Panc1 (cell line): ENCODE measurements around the gene TLE3. TPM values are rescaled to one million over a fixed set of nuclear protein-coding genes. Genes with fewer than 3 reads are reported as not detected.

Source experiments
- ATAC-seq: fragments of 200-7000 bp; cut with Tn5 transposase; 2 replicates; pipeline ENCODE4 v1.9.1; 2020; ENCODE audit warnings: mild to moderate bottlenecking, moderate library complexity
- BruUV-seq: library from RNA; stranded (reverse); fragments of 400-500 nt; replicated peaks from 2 replicates; lab custom pipeline; 2021; lab: Mats Ljungman, UMichigan
- CTCF ChIA-PET: fragments of 300-600 bp; sonication (Branson Sonifier 250); formaldehyde crosslinking; loops from one replicate; lab custom pipeline; 2022; ENCODE audit warnings: antibody characterized with exemption; lab: Charles Lee
- POLR2A ChIA-PET: fragments of 300-600 bp; sonication (Branson Sonifier 250); formaldehyde crosslinking; loops from one replicate; lab custom pipeline; 2022; ENCODE audit warnings: antibody characterized with exemption; lab: Charles Lee
- DNase-seq: peaks from one replicate; pipeline ENCODE4 v3.0.0-alpha.2; 2010; ENCODE audit warnings: low read depth, low spot score
- H3K27ac ChIP-seq: 2 replicates; pipeline ENCODE4 v1.5.1; 2011; ENCODE audit warnings: mild to moderate bottlenecking, low read length, inconsistent platforms
- H3K27me3 ChIP-seq: fragments of 200-500 bp; sonication (Bioruptor generic); 2 replicates; pipeline ENCODE4 v1.6.0; 2014; ENCODE audit warnings: low read length, inconsistent platforms; ENCODE audit not compliant: control insufficient read depth, insufficient read depth
- H3K36me3 ChIP-seq: fragments of 200-500 bp; sonication (Bioruptor generic); 2 replicates; pipeline ENCODE4 v1.5.1; 2014; ENCODE audit warnings: inconsistent platforms, mild to moderate bottlenecking, low read length, moderate library complexity; ENCODE audit not compliant: control insufficient read depth, insufficient read depth
- H3K4me1 ChIP-seq: 2 replicates; pipeline ENCODE4 v1.5.1; 2011; ENCODE audit warnings: inconsistent platforms, mild to moderate bottlenecking, low read length, moderate library complexity; ENCODE audit not compliant: control insufficient read depth, insufficient read depth
- H3K4me3 ChIP-seq, 2 experiments: 2 replicates each; pipeline ENCODE4 v1.5.1; 2011 to 2012; ENCODE audit warnings: low read depth in 2 of 2, low read length in 2 of 2, mild to moderate bottlenecking in 2 of 2, inconsistent platforms in 1 of 2, moderate library complexity in 1 of 2
- H3K9me3 ChIP-seq: fragments of 200-500 bp; sonication (Bioruptor generic); 2 replicates; pipeline ENCODE4 v1.5.1; 2014; ENCODE audit warnings: low read depth, mild to moderate bottlenecking, inconsistent platforms, low read length, moderate library complexity; ENCODE audit not compliant: control insufficient read depth, insufficient read depth
- SIN3A ChIP-seq: IDR thresholded peaks from 2 replicates; pipeline ENCODE4 v1.6.1; 2012; ENCODE audit warnings: low read depth, mild to moderate bottlenecking, low read length, moderate library complexity, borderline replicate concordance; ENCODE audit not compliant: insufficient read depth
- TCF7L2 ChIP-seq: IDR thresholded peaks from 2 replicates; pipeline ENCODE4 v1.6.1; 2011; ENCODE audit warnings: mild to moderate bottlenecking, low read depth, low read length, inconsistent platforms
- in situ Hi-C: cut with HindIII; loops from 2 replicates; pipeline ENCODE4 v1.10.0; 2016; ENCODE audit warnings: low sequenced_read_pairs, low pct_unique_long_range_greater_than_20kb
- intact Hi-C: fragments of 100-400 bp; cut with micrococcal nuclease; formaldehyde crosslinking; loops from one replicate; pipeline ENCODE4 v1.10.0; 2022; ENCODE audit not compliant: unreplicated experiment
- total RNA-seq: library from RNA; stranded (reverse); gene quantifications from one replicate; pipeline ENCODE4 v1.2.1, GENCODE V29; 2021; ENCODE audit not compliant: unreplicated experiment
- TF ChIP-seq, protein P1 (sequence below), 2 experiments: IDR thresholded peaks; 2 replicates each; pipeline ENCODE4 v1.6.1; 2011 to 2012; ENCODE audit warnings: low read depth in 2 of 2, control low read depth in 1 of 2, low read length in 1 of 2, mild to moderate bottlenecking in 1 of 2, moderate library complexity in 1 of 2; ENCODE audit not compliant: insufficient read depth in 1 of 2
- TF ChIP-seq, protein P2 (sequence below): fragments of 450-650 bp; IDR thresholded peaks from 2 replicates; pipeline ENCODE4 v1.5.1; 2017; ENCODE audit warnings: mild to moderate bottlenecking

TLE3 gene
- total RNA-seq, 1 experiment from 2014 or later = 132 TPM

DNA sequence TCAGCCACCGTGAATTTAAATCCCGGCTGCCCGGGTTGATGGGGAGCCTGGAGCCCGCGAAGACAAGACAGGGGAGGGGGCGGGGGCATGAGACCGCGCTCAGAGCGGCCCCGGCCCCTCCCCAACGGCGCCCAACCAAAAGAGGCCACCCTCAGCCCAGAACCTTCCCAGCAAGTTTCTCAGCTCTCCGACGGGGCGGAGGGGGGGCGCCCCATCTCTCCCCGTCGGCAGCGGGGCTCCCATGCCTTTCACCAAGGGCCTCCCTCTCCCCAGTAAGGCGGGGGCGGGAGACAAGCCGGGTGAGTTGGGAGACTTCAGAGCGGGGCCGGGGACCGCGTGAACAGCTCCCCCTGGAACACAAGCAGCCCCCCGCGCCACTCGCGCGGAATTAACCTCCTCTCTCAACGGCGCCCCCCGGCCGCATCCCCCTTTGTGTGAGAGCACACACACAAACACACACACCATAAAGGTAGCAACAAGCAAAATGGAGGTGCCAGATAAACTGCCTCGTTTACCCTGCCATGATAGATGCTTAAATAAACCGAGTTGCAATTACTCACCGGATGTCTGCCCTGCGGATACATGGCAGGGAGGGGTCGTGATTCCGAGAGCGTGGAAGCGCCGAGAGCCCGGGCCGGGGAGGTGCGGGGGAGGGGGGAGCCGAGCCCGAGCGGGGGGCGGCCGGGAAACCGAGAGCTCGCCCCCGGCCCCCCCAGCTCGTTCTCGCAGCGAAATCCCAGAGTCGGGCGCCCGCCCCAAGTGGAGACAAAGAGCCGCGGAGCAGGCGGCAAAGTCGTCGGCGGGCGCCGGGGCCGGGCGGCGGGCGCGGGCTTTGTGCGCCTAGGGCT lies 1.3 kb downstream of the TLE3 start:
- no peak for ATAC-seq
- H3K4me3 ChIP-seq = peak overlapping the region; percentile 84 to 92
- in situ Hi-C loops (no loop called here), intact Hi-C loops (loop anchor here (10.0 kb wide), 2 partner anchors 368 to 522 kb away; no protein-coding TSS in a partner anchor)
- H3K36me3 ChIP-seq = peaks cover 9% of the 10 kb centered on the region
- TF ChIP-seq, protein P1, sequence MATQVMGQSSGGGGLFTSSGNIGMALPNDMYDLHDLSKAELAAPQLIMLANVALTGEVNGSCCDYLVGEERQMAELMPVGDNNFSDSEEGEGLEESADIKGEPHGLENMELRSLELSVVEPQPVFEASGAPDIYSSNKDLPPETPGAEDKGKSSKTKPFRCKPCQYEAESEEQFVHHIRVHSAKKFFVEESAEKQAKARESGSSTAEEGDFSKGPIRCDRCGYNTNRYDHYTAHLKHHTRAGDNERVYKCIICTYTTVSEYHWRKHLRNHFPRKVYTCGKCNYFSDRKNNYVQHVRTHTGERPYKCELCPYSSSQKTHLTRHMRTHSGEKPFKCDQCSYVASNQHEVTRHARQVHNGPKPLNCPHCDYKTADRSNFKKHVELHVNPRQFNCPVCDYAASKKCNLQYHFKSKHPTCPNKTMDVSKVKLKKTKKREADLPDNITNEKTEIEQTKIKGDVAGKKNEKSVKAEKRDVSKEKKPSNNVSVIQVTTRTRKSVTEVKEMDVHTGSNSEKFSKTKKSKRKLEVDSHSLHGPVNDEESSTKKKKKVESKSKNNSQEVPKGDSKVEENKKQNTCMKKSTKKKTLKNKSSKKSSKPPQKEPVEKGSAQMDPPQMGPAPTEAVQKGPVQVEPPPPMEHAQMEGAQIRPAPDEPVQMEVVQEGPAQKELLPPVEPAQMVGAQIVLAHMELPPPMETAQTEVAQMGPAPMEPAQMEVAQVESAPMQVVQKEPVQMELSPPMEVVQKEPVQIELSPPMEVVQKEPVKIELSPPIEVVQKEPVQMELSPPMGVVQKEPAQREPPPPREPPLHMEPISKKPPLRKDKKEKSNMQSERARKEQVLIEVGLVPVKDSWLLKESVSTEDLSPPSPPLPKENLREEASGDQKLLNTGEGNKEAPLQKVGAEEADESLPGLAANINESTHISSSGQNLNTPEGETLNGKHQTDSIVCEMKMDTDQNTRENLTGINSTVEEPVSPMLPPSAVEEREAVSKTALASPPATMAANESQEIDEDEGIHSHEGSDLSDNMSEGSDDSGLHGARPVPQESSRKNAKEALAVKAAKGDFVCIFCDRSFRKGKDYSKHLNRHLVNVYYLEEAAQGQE (IDR thresholded peaks at IDR 0.05; ENCODE audit: insufficient read depth in 1 of 2, low read depth in 2 of 2, low read length in 1 of 2) = no peak
- 0 out of 2 replicates have a peak, but pooled peaks have one; percentile 38 for TF ChIP-seq SIN3A
- H3K27me3 ChIP-seq = no peaks in the 10 kb centered on the region
- no TSS peak for BruUV-seq
- no peaks in the 10 kb centered on the region for H3K9me3 ChIP-seq
- ChIA-PET POLR2A (interaction anchor here (0.6 kb wide), 3 partner anchors 16 to 641 kb away, joined by 3 to 4 read pairs (median 3); no protein-coding TSS in a partner anchor), CTCF (interaction anchor here (0.6 kb wide), 1 partner anchor 259 kb away, joined by 3 read pairs; no protein-coding TSS in a partner anchor)
- no peak for DNase-seq
- peak overlapping the region; percentile 89 for H3K27ac ChIP-seq
- H3K4me1 ChIP-seq = peaks cover 45% of the 10 kb centered on the region

DNA sequence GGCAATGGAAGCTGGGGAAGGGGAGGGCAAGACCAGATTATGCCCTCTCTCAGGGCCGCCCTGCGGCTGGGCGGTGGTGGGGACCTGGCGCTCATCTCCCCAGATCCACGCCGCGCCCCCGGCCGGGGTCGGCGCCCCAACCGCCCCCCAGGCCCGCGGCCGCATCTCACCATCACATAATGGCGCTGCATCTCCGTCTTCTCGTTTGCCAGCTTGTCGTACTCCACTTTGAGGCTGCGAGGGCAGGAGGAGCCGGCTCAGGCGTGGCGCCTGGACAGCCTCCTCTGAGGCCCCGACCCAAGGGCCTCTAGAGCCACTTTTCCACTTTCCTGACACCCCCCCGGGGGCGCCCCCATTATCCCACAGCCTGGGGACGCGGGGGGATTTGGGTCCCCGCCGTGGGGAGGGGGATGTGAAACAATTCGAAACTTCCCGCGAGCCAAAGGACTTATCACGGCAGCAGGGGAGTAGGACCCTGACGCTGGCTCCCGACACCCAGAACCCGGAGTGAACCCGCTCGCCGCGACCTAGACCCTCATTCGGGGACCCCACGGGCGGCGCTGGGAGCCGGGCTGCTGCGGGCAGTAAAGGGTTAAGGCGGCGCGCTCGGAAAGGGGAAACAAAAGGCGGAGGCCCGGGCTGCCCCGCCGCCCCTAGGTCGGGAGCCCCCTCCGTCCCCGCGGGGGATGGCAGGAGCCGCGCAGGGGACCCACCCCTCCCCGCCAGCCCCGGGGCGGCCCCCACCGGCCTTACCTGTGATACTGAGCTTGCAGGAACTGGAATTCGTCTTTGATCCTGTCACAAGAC lies 2.1 kb downstream of the TLE3 start:
- no peak for DNase-seq
- no peaks in the 10 kb centered on the region for H3K27me3 ChIP-seq
- ATAC-seq = no peak
- ChIA-PET CTCF (interaction anchor here (0.6 kb wide), 1 partner anchor 259 kb away, joined by 3 read pairs; no protein-coding TSS in a partner anchor), POLR2A (interaction anchor here (0.6 kb wide), 3 partner anchors 15 to 640 kb away, joined by 3 to 4 read pairs (median 3); no protein-coding TSS in a partner anchor)
- no peaks in the 10 kb centered on the region for H3K9me3 ChIP-seq
- TF ChIP-seq, protein P2, sequence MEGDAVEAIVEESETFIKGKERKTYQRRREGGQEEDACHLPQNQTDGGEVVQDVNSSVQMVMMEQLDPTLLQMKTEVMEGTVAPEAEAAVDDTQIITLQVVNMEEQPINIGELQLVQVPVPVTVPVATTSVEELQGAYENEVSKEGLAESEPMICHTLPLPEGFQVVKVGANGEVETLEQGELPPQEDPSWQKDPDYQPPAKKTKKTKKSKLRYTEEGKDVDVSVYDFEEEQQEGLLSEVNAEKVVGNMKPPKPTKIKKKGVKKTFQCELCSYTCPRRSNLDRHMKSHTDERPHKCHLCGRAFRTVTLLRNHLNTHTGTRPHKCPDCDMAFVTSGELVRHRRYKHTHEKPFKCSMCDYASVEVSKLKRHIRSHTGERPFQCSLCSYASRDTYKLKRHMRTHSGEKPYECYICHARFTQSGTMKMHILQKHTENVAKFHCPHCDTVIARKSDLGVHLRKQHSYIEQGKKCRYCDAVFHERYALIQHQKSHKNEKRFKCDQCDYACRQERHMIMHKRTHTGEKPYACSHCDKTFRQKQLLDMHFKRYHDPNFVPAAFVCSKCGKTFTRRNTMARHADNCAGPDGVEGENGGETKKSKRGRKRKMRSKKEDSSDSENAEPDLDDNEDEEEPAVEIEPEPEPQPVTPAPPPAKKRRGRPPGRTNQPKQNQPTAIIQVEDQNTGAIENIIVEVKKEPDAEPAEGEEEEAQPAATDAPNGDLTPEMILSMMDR = peak; percentile 18; the same call in 1 of the 2 replicates
- no peak for TF ChIP-seq TCF7L2
- H3K36me3 ChIP-seq = peaks cover 11% of the 10 kb centered on the region
- in situ Hi-C loops (no loop called here), intact Hi-C loops (loop anchor here (10.0 kb wide), 2 partner anchors 369 to 521 kb away; no protein-coding TSS in a partner anchor)
- peak overlapping the region; percentile 89 for H3K27ac ChIP-seq
- H3K4me1 ChIP-seq = peaks cover 45% of the 10 kb centered on the region
- peak overlapping the region; percentile 84 to 92 for H3K4me3 ChIP-seq
- no TSS peak for BruUV-seq
